Right lobe of liver (tissue), 4 donors: ENCODE results near the gene FOXP2.

Source experiments
- POLR2A ChIP-seq: fragments of 450-650 bp; IDR thresholded peaks from one replicate; pipeline ENCODE4 v1.6.1; 2017; ENCODE audit warnings: antibody characterized with exemption, mild to moderate bottlenecking
- TF ChIP-seq, protein P1 (sequence below), 4 donors: fragments of 200-600 bp in 3 of 4; fragments of 450-650 bp in 1 of 4; IDR thresholded peaks; one replicate each; pipeline versions ENCODE4 v1.5.1 to v1.8.0; 2016 to 2022; ENCODE audit warnings: antibody characterized with exemption in 4 of 4, mild to moderate bottlenecking in 2 of 4
- donor health status: DM: no; HTN: no; CAD: no.
- donor health status: DM: no; HTN: no; CAD: no.
- donor health status: DM: no; HTN: yes; CAD: no.

DNA sequence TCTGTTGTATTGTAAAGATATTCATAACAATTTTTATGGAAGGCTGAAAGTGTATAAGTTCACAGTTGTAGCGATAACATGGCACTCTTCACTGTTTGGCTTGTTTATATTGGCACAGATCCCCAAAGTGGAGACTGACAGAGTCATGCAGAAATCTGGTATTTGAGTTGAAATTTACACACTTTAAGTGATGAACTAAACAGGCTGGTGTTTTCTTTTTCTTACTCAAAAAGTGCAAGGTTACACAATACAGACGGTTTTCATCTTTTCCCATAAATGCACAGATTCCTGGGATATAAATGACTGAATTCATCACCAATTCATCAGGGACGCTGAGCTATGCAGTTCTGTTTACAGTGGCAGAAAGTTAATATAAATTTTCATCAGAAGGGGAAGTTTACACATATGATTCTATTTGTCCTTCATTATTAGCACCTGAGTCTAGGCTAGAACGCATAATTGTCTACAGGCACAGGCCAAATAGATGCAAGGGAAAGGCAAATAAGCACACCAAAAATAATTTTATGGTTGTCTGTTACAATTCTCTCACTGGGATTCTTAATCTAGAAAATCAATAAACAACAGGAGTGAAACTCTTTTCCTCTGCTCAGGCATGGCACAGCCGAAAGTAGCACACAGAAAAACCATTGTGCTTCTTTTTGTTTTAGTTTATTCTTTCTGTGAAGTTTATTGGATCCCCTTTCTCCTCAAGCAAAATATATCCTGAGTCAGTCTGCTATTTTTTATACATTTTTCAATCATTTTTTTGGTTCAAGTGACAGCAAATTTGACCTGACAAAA is 88.0 kb downstream of the FOXP2 start:
- TF ChIP-seq, protein P1, sequence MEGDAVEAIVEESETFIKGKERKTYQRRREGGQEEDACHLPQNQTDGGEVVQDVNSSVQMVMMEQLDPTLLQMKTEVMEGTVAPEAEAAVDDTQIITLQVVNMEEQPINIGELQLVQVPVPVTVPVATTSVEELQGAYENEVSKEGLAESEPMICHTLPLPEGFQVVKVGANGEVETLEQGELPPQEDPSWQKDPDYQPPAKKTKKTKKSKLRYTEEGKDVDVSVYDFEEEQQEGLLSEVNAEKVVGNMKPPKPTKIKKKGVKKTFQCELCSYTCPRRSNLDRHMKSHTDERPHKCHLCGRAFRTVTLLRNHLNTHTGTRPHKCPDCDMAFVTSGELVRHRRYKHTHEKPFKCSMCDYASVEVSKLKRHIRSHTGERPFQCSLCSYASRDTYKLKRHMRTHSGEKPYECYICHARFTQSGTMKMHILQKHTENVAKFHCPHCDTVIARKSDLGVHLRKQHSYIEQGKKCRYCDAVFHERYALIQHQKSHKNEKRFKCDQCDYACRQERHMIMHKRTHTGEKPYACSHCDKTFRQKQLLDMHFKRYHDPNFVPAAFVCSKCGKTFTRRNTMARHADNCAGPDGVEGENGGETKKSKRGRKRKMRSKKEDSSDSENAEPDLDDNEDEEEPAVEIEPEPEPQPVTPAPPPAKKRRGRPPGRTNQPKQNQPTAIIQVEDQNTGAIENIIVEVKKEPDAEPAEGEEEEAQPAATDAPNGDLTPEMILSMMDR (IDR thresholded peaks at IDR 0.05), result no peak
- no peak for TF ChIP-seq POLR2A
